CD1c-positive myeloid dendritic cell (primary cell): ENCODE measurements around the gene SYCP2.
A peak's percentile ranks its signal among the peaks of the same experiment; 100 is the strongest.
"Not testable (repeated sequence)": the region's sequence is repeated elsewhere in the genome, so short reads cannot be mapped to it uniquely, and the experiment has no call there.

Experiments
- DNase-seq: peaks from one replicate; pipeline ENCODE4 v3.0.0-alpha.2; 2016; ENCODE audit errors: extremely low spot score

Gene SYCP2

DNA sequence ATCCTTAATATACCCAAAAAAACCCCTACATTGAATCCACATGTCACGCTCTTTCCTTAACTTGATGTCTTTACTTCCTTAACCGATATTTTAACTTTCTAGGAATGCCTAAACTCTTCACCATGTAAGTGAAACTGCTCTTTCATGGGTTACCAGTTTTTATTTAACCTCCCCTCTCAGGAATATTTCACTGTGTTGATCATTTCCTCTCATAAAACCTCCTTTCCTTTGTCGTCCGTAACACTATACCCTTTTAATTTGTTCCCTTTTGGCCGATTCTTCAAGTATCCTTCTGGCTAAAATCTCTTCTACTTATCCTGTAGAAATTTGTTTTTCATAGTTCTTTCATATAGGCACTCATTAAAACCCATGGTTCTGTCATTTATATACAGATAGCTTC lies 24.6 kb downstream of the SYCP2 start:
- DNase-seq, result no peak

DNA sequence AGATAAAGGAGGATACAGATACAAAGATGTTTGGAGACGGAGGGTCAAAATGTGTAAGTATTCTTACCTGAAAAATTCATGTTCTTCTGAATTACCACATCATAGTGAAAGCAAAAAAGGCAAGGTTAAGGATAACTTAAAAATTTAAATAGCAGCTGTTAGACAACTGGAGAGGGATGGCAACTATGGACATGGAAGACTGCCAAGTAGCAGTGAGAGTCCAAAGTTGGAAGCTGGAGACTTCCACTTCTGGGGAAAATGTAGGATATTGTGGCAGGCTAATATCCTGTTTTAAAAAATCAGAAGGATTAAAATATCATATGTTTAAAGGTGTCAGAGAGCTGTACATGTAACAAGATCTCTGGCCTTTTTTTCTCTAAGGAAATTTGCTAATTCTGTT lies 29.8 kb downstream of the SYCP2 start:
- DNase-seq, result no peak

- DNase-seq, result no peak
These were observed 31.0 kb downstream of the SYCP2 start for GRCh38 chr20:59902470-59902869.

GRCh38 chr20:59895908-59896307 lies 37.5 kb downstream of the SYCP2 start:
- no peak for DNase-seq

GRCh38 chr20:59891581-59891980 lies 41.9 kb downstream of the SYCP2 start:
- DNase-seq, result no peak

DNA sequence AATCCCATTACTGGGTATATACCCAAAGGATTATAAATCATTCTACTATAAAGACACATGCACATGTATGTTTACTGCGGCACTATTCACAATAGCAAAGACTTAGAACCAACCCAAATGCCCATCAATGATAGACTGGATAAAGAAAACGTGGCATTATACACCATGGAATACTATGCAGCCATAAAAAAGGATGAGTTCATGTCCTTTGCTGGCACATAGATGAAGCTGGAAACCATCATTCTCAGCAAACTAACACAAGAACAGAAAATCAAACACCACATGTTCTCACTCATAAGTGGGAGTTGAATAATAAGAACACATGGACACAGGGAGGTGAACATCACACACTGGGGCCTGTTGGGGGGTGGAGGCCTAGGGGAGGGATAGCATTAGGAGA lies 43.4 kb downstream of the SYCP2 start:
- DNase-seq, result not testable (repeated sequence)

- no peak for DNase-seq
These were observed 45.4 kb downstream of the SYCP2 start for GRCh38 chr20:59888050-59888449.

GRCh38 chr20:59884494-59884893 lies 48.9 kb downstream of the SYCP2 start:
- DNase-seq, result no peak

- no peak for DNase-seq
These were observed 53.2 kb downstream of the SYCP2 start for GRCh38 chr20:59880198-59880597.

DNA sequence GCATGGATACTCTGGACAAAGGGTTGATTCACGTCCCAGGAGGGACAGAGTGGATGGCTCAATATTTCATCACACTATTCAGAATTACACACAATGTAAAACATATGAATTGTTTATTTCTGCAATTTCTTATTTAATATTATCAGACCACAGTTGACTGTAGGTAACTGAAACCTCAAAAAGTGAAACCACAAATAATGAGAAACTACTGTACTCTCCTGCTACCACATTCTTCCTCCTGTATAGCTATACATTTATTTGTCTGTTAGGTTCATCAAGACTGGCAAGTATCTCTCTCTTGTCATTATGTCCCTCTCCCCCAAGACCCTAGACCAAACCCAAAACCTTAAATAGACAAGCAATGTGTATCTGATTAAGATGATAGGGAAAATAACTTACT lies 60.0 kb downstream of the SYCP2 start:
- DNase-seq, result no peak

DNA sequence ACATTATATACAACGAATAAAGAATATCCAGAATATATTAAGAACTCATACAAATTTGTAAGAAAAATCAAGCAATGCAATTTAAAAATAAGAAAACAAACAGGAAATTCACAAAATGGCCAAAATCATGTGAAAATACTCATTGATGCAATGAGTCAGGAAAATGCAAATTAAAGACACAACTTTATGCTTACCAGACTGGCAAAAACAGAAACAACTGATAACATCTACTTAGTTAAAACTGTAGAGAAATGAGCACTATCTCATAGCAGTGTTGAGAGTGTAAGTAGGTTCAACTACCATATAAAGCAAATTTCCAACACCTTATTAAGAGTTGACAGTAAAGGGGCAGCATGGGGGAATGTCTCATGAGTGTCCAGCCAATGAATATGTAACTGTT lies 62.3 kb downstream of the SYCP2 start:
- DNase-seq, result no peak

GRCh38 chr20:59866338-59866737 lies 67.1 kb downstream of the SYCP2 start:
- DNase-seq, result no peak

GRCh38 chr20:59864726-59865125 lies 68.7 kb downstream of the SYCP2 start:
- no peak for DNase-seq

DNA sequence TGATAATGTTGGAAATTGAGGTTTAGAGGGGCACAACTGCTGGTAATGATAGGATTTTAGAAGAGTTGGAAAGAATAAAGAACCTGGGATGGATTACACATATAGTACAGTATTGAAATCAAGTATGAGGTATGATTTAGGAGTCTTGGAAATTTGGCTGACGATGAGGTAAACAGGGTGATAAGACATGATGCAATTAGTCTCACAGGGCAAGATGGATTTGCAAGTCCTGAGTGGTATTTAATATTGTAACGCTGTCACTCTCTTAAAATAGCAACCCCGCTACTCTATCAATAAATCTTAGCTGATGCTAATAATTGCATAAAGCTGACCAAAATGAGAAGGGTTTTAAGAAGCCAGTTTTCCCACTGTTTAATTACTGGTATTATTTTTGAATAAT lies 70.4 kb downstream of the SYCP2 start:
- no peak for DNase-seq

DNA sequence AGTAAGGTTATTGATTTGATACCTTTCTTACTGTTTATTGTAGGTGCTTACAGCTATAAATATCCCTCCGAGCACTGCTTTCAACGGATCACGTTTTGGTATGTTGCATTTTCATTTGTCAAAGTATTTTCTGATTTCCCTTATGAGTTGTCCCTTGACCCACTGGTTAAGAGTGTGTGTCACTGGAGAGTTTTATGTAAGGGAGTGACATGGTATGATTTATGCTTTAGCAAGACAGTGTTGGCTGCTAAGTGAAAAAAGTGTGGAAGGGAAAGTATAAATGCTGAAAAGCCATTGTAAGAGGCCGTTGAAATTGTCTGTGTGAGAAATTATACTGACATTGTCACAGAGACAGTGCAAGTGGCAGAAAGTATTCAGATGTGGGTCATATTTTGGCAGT lies 72.0 kb downstream of the SYCP2 start:
- no peak for DNase-seq

GRCh38 chr20:59858425-59858824 lies 75.0 kb downstream of the SYCP2 start:
- no peak for DNase-seq

DNA sequence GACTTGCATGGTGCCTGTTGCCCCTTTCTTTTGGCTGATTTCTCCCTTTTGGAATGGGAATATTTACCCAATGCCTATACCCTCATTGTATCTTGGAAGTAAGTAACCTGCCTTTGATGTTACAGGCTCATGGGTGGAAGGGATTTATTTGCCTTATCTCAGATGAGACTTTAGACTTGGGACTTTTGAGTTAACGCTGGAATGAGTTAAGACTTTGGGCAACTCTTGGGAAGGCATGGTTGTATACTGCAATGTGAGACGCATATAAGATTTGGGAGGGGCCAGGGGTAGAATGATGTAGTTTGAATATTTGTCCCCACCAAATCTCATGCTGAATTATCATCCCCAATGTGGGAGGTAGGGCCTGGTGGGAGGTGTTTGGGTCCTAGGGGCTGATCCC lies 75.5 kb downstream of the SYCP2 start:
- no peak for DNase-seq

- DNase-seq, result not testable (repeated sequence)
These were observed 76.5 kb downstream of the SYCP2 start for GRCh38 chr20:59856941-59857340.

DNA sequence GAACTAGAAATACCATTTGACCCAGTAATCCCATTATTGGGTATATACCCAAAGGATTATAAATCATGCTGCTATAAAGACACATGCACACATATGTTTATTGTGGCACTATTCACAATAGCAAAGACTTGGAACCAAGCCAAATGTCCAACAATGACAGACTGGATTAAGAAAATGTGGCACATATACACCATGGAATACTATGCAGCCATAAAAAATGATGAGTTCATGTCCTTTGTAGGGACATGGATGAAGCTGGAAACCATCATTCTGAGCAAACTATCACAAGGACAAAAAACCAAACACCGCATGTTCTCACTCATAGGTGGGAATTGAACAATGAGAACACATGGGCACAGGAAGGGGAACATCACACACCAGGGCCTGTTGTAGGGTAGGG lies 76.9 kb downstream of the SYCP2 start:
- DNase-seq, result not testable (repeated sequence)

DNA sequence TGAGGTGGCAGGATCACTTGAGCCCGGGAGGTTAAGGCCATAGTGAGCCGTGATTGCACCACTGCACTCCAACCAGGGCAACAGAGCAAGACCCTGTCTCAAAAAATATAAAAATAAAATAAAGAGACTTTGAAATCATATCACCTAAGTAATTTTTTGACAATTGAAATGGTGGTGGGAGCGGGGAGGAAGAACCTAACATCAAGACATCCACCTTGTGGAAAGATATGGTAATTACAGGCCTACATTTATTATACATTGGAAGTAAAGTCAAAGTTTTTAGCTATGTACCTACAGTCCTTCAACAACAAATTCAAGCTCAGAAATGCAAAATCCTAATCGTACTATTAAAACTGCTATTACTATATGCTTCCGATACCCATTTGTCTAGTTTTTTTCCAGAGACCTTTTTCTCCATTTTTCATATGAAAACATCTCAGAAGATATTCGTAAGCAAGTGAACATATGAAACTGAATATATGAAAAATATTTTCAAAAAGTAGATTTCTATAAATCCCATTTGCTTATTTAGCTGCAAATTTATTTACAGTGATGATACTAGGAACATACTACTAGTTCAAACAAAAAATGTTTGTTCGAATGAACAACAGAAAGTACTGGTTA lies 83.3 kb downstream of the SYCP2 start:
- peak; percentile 36 for DNase-seq

DNA sequence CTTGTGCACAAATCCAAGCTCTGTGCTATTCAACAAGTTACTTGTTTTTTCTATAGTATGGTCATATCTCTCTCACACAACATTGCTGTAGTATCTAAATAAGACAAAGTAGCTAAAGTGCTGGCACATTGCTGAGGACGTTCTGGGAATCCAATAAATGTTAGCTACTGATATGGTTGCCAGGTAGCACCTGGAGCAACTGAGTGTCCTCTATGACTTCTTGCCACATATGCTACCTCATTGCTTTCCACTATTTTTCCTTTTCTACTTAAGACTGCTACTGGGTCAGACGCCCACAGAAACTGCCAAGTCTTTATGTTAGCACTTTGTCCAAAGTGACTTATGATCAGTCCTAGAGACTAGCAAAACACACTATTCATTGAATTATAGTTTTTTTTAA lies 85.3 kb downstream of the SYCP2 start:
- DNase-seq, result no peak

- no peak for DNase-seq
These were observed 88.0 kb downstream of the SYCP2 start for GRCh38 chr20:59845472-59845871.

- DNase-seq, result no peak
These were observed 94.0 kb downstream of the SYCP2 start for GRCh38 chr20:59839400-59839799.

DNA sequence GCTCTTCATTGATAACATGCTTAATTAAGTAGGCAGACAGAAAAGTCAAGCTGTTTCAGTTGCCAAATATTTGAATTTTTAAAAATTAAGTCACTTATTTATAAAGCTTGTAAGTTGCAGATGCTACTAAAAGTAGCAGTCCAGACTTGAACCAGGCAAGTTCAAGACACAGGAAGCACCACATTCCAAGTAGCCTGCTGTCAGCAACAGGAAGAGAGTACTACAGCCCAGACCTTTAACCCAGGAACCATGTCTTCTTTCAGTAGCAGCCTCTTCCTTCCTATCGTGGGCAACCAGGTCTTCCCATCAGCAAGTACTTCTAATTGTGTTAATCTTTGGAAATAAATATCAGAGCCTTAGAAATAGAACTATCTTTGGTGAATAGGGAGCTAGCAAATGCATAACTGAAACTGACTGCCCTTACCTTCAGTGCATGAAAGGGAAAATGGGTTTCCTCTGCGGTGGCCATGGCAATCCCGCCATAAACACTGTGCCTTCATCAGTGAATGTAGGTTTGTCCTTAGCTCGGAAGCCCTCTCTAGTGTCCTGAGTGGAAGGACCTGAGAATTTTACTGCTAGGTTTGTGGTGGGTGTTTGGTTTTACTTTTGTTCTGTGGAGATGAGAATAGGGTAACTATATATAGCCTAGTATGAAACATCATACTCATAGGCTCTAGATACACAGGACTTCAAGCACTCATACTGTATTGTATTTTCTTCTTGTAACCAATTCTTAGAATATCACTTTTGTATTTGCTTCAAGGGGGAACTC lies 95.6 kb downstream of the SYCP2 start:
- DNase-seq, result no peak
